GM18909 (cell line): ENCODE results near the gene ASB8.
"Not testable (repeated sequence)": the region's sequence is repeated elsewhere in the genome, so short reads cannot be mapped to it uniquely, and the experiment has no call there.

ENCODE experiments used
- ATAC-seq: cut with Tn5 transposase; IDR thresholded peaks from one replicate; pipeline ENCODE4 v1.9.1; 2021; ENCODE audit warnings: mild to moderate bottlenecking; ENCODE audit not compliant: unreplicated experiment, poor library complexity

ASB8 gene

GRCh38 chr12:48145981-48146380, 11.3 kb downstream of the ASB8 start:
- ATAC-seq = no peak

GRCh38 chr12:48143898-48144297, 13.4 kb downstream of the ASB8 start:
- ATAC-seq = no peak

- ATAC-seq = no peak
Observed at GRCh38 chr12:48142818-48143674, 14.3 kb downstream of the ASB8 start.

- no peak for ATAC-seq
Observed at GRCh38 chr12:48135027-48135426, 22.3 kb downstream of the ASB8 start.

- no peak for ATAC-seq
Observed at GRCh38 chr12:48132826-48133225, 24.5 kb downstream of the ASB8 start.

- ATAC-seq = no peak
Observed at GRCh38 chr12:48131517-48131916, 25.8 kb downstream of the ASB8 start.

- no peak for ATAC-seq
Observed at GRCh38 chr12:48129376-48129775, 27.9 kb downstream of the ASB8 start.

GRCh38 chr12:48128800-48129199, 28.5 kb downstream of the ASB8 start:
- ATAC-seq = no peak

GRCh38 chr12:48126953-48127630, 30.2 kb downstream of the ASB8 start:
- no peak for ATAC-seq

- ATAC-seq = no peak
Observed at GRCh38 chr12:48125985-48126384, 31.3 kb downstream of the ASB8 start.

GRCh38 chr12:48125542-48125941, 31.8 kb downstream of the ASB8 start:
- ATAC-seq = not testable (repeated sequence)

- no peak for ATAC-seq
Observed at GRCh38 chr12:48123169-48123568, 34.1 kb downstream of the ASB8 start.

GRCh38 chr12:48122065-48122834, 35.1 kb downstream of the ASB8 start:
- ATAC-seq = no peak

- no peak for ATAC-seq
Observed at GRCh38 chr12:48121522-48121921, 35.8 kb downstream of the ASB8 start.

GRCh38 chr12:48119834-48120195, 37.5 kb downstream of the ASB8 start:
- no peak for ATAC-seq

GRCh38 chr12:48119078-48119833, 38.1 kb downstream of the ASB8 start, which contains the start of gene PFKM:
TSS of gene PFKM (plus strand) at chr12:48119364. CDS start at chr12:48122775, 3,411 bp downstream.
- peak; percentile 100 for ATAC-seq

GRCh38 chr12:48118284-48118871, 38.9 kb downstream of the ASB8 start:
- ATAC-seq = no peak

GRCh38 chr12:48115957-48116356, 41.4 kb downstream of the ASB8 start:
- ATAC-seq = no peak

GRCh38 chr12:48111312-48111693, 46.0 kb downstream of the ASB8 start:
- ATAC-seq = not testable (repeated sequence)
